OCI-LY1 (cell line): ENCODE results near the gene HUS1B.

Source experiments
- CTCF ChIP-seq: fragments of 200-600 bp; sonication (generic), shearing (Covaris generic); IDR thresholded peaks from 2 replicates; pipeline ENCODE4 v1.5.1; 2017; ENCODE audit warnings: mild to moderate bottlenecking, antibody characterized with exemption, low read length, moderate library complexity, mixed read lengths
- EZH2 ChIP-seq: fragments of 200-600 bp; sonication (generic), shearing (Covaris generic); IDR thresholded peaks from 2 replicates; pipeline ENCODE4 v1.8.0; 2017; ENCODE audit warnings: borderline replicate concordance, mixed run types, mild to moderate bottlenecking, antibody characterized with exemption, low read length, moderate library complexity, mixed read lengths

DNA sequence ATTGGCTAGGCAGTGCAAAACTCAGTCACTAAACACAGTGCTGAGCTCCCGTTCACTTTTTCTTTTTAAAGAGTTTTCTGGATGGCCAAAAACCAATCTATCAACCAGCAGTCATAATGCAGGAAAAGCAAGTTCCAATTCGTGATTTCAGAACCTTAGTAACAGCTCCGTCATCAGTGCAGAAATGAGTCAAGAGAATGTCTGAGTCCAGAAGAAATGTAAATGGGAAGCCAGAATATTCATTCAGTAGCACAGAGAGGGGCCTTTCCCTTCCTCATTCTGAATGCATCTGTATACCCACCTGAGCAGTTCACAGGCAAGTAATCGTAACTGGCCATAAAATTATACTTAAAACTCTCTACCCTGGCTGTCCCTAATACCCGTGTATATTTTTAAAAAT, 20.4 kb downstream of the HUS1B start:
- TF ChIP-seq CTCF (no peak), EZH2 (no peak)
